Endothelial cell of umbilical vein (primary cell): ENCODE results near the gene BTN1A1.

ENCODE experiments used
- EZH2 ChIP-seq: IDR thresholded peaks from 2 replicates; pipeline ENCODE4 v1.6.1; 2012; ENCODE audit warnings: borderline replicate concordance, low read depth, mild to moderate bottlenecking, moderate library complexity, low read length, inconsistent platforms; ENCODE audit not compliant: severe bottlenecking
- POLR2A ChIP-seq: IDR thresholded peaks from 2 replicates; pipeline ENCODE4 v1.6.1; 2012; ENCODE audit warnings: low read depth, mild to moderate bottlenecking, control low read depth, low read length
- POLR2AphosphoS5 ChIP-seq: IDR thresholded peaks from 2 replicates; pipeline ENCODE4 v1.6.1; 2012; ENCODE audit warnings: low read depth, mild to moderate bottlenecking, control low read depth, low read length, moderate library complexity; ENCODE audit not compliant: insufficient read depth

DNA sequence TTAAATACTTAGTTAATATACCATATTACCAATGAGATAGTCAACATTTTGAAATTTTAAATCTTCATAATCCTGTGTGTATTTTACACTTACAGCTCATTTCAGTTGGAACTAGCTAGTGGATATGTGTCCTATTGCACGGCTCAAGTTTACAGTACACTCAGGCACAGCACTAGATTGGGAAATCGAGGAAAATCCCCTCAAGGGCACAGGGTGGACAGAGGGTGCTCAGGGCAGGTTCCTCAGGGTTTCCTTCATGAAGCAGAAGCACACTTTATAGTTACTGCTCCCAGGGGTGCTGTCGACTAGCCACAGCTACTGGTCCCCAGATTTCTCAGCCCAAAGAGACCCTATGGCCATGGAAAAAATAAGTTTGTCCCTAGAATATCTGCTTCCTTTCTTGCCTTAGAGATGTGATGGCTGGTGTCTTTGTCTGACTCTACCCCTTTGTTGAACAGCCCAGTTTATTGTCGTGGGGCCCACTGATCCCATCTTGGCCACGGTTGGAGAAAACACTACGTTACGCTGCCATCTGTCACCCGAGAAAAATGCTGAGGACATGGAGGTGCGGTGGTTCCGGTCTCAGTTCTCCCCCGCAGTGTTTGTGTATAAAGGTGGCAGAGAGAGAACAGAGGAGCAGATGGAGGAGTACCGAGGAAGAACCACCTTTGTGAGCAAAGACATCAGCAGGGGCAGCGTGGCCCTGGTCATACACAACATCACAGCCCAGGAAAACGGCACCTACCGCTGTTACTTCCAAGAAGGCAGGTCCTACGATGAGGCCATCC is 40.9 kb upstream of the BTN1A1 start:
- TF ChIP-seq POLR2AphosphoS5, result no peak
- TF ChIP-seq EZH2, result no peak
- TF ChIP-seq POLR2A, result no peak
